Measurements from ENCODE around the gene CUL3. TPM values are rescaled to one million over a fixed set of nuclear protein-coding genes. Genes with fewer than 3 reads are reported as not detected.
"Not testable (repeated sequence)": the region's sequence is repeated elsewhere in the genome, so short reads cannot be mapped to it uniquely, and the experiment has no call there.

The CUL3 gene
- total RNA-seq, 2 experiments from 2014 or later: 50.6 to 155 TPM

DNA sequence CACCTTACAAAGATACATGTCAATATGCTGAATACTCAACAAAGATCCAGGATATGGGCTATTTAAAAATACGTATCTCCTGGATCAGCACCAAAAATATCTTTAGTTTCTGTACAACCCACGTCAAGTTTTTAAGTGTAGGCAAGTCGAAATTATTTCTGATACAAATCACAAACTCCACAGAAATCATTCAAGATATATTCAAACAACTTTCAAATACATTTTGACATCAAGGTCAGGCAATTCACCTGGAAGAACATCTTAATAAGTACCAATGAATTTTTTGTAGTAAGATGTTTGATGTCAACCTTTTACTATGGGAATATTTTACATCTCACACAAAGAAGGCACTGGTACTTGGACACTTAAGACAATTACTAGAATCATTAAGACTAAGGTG lies 86.2 kb downstream of the CUL3 start:
- intact Hi-C loops (cut with micrococcal nuclease; ENCODE audit: unreplicated experiment): no loop called here
- Histone ChIP-seq H2AFZ (ENCODE audit: low read length) (no peak overlapping the region), H3K27ac (ENCODE audit: low read depth, low read length, poor library complexity, severe bottlenecking) (no peak overlapping the region), H4K20me1 (ENCODE audit: insufficient read depth, low read length) (no peaks in the 10 kb centered on the region), H3K4me3 (ENCODE audit: low read depth, low read length, poor library complexity, severe bottlenecking) (no peak overlapping the region), H3K9me3 (ENCODE audit: low read length) (no peaks in the 10 kb centered on the region), H3K36me3 (ENCODE audit: insufficient read depth, low read length) (peaks cover 98% of the 10 kb centered on the region), H3K4me2 (ENCODE audit: low read length) (no peak overlapping the region), H3K79me2 (ENCODE audit: insufficient read depth, low read depth, low read length) (peaks cover 19% of the 10 kb centered on the region), H3K9me2 (ENCODE audit: insufficient read depth, low read length) (no peaks in the 10 kb centered on the region), H3K4me1 (ENCODE audit: insufficient read depth, low read length, poor library complexity, severe bottlenecking) (peaks cover 2% of the 10 kb centered on the region)
- POLR2A ChIA-PET: interaction anchor here (1.1 to 2.4 kb wide), 5 partner anchors 9 to 87 kb away, joined by 3 to 11 read pairs (median 6); partner anchors contain the start of gene CUL3
- no TSS peak for BruUV-seq (replicated peaks)
- no peak for DNase-seq (ENCODE audit: low spot score)
- CTCF ChIA-PET (ENCODE audit: unreplicated experiment): no interaction called here
- no peak for TF ChIP-seq EZH2phosphoT487 (IDR thresholded peaks at IDR 0.05; ENCODE audit: borderline replicate concordance, low read depth, low read length)
- TF ChIP-seq, protein P1, sequence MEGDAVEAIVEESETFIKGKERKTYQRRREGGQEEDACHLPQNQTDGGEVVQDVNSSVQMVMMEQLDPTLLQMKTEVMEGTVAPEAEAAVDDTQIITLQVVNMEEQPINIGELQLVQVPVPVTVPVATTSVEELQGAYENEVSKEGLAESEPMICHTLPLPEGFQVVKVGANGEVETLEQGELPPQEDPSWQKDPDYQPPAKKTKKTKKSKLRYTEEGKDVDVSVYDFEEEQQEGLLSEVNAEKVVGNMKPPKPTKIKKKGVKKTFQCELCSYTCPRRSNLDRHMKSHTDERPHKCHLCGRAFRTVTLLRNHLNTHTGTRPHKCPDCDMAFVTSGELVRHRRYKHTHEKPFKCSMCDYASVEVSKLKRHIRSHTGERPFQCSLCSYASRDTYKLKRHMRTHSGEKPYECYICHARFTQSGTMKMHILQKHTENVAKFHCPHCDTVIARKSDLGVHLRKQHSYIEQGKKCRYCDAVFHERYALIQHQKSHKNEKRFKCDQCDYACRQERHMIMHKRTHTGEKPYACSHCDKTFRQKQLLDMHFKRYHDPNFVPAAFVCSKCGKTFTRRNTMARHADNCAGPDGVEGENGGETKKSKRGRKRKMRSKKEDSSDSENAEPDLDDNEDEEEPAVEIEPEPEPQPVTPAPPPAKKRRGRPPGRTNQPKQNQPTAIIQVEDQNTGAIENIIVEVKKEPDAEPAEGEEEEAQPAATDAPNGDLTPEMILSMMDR (conservative IDR thresholded peaks at IDR 0.05; ENCODE audit: low read length): no peak

- H2AFZ ChIP-seq (ENCODE audit: low read length): no peak overlapping the region
- POLR2A ChIA-PET: interaction anchor here (0.9 to 1.9 kb wide), 7 partner anchors 13 to 93 kb away, joined by 3 to 14 read pairs (median 6); partner anchors contain the start of gene CUL3
- DNase-seq (ENCODE audit: low spot score): peak; percentile 45
- H3K36me3 ChIP-seq (ENCODE audit: insufficient read depth, low read length): peaks cover 83% of the 10 kb centered on the region
- intact Hi-C loops (cut with micrococcal nuclease; ENCODE audit: unreplicated experiment): loop anchor here (5.0 kb wide), 1 partner anchor 155 kb away; no protein-coding TSS in a partner anchor
- H4K20me1 ChIP-seq (ENCODE audit: insufficient read depth, low read length): no peaks in the 10 kb centered on the region
- peak overlapping the region; percentile 100 for H3K27ac ChIP-seq (ENCODE audit: low read depth, low read length, poor library complexity, severe bottlenecking)
- peaks cover 65% of the 10 kb centered on the region for H3K79me2 ChIP-seq (ENCODE audit: insufficient read depth, low read depth, low read length)
- H3K4me3 ChIP-seq (ENCODE audit: low read depth, low read length, poor library complexity, severe bottlenecking): peak overlapping the region; percentile 8
- no TSS peak for BruUV-seq (replicated peaks)
- CTCF ChIA-PET (ENCODE audit: unreplicated experiment): no interaction called here
- peaks cover 58% of the 10 kb centered on the region for H3K4me1 ChIP-seq (ENCODE audit: insufficient read depth, low read length, poor library complexity, severe bottlenecking)
- peaks cover 16% of the 10 kb centered on the region; the same call in 1 of the 2 replicates for H3K9me3 ChIP-seq (ENCODE audit: low read length)
- no peak for TF ChIP-seq EZH2phosphoT487 (IDR thresholded peaks at IDR 0.05; ENCODE audit: borderline replicate concordance, low read depth, low read length)
- TF ChIP-seq, protein P1 (conservative IDR thresholded peaks at IDR 0.05; ENCODE audit: low read length): no peak
- H3K4me2 ChIP-seq (ENCODE audit: low read length): peak overlapping the region; percentile 93
- no peaks in the 10 kb centered on the region for H3K9me2 ChIP-seq (ENCODE audit: insufficient read depth, low read length)
Observed at GRCh38 chr2:224492531-224492930, 92.6 kb downstream of the CUL3 start.

DNA sequence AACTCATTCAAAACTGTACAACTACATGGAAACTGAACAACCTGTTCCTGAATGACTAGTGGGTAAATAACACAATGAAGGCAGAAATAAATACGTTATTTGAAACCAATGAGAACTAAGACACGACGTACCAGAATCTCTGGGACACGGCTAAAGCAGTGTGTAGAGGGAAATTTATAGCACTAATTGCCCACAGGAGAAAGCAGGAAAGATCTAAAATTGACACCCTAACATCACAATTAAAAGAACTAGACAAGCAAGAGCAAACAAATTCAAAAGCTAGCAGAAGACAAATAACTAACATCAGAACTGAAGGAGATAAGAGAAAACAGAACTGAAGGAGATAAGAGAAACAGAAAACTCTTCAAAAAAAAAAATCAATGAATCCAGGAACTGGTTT lies 97.2 kb downstream of the CUL3 start:
- Histone ChIP-seq H3K4me1 (ENCODE audit: insufficient read depth, low read length, poor library complexity, severe bottlenecking) (peaks cover 57% of the 10 kb centered on the region), H3K9me3 (ENCODE audit: low read length) (peaks cover 17% of the 10 kb centered on the region; the same call in 1 of the 2 replicates), H3K79me2 (ENCODE audit: insufficient read depth, low read depth, low read length) (peaks cover 64% of the 10 kb centered on the region), H3K36me3 (ENCODE audit: insufficient read depth, low read length) (peaks cover 79% of the 10 kb centered on the region)
- H2AFZ ChIP-seq (ENCODE audit: low read length); DNase-seq (ENCODE audit: low spot score); H3K4me2 ChIP-seq (ENCODE audit: low read length); H3K9me2 ChIP-seq (ENCODE audit: insufficient read depth, low read length); H3K27ac ChIP-seq (ENCODE audit: low read depth, low read length, poor library complexity, severe bottlenecking); H3K4me3 ChIP-seq (ENCODE audit: low read depth, low read length, poor library complexity, severe bottlenecking); CTCF ChIA-PET (ENCODE audit: unreplicated experiment); BruUV-seq (replicated peaks); H4K20me1 ChIP-seq (ENCODE audit: insufficient read depth, low read length); intact Hi-C loops (cut with micrococcal nuclease; ENCODE audit: unreplicated experiment): not testable (repeated sequence)
- POLR2A ChIA-PET: interaction anchor here (1.0 kb wide), 1 partner anchor 98 kb away, joined by 4 read pairs; the partner anchor contains the start of gene CUL3

DNA sequence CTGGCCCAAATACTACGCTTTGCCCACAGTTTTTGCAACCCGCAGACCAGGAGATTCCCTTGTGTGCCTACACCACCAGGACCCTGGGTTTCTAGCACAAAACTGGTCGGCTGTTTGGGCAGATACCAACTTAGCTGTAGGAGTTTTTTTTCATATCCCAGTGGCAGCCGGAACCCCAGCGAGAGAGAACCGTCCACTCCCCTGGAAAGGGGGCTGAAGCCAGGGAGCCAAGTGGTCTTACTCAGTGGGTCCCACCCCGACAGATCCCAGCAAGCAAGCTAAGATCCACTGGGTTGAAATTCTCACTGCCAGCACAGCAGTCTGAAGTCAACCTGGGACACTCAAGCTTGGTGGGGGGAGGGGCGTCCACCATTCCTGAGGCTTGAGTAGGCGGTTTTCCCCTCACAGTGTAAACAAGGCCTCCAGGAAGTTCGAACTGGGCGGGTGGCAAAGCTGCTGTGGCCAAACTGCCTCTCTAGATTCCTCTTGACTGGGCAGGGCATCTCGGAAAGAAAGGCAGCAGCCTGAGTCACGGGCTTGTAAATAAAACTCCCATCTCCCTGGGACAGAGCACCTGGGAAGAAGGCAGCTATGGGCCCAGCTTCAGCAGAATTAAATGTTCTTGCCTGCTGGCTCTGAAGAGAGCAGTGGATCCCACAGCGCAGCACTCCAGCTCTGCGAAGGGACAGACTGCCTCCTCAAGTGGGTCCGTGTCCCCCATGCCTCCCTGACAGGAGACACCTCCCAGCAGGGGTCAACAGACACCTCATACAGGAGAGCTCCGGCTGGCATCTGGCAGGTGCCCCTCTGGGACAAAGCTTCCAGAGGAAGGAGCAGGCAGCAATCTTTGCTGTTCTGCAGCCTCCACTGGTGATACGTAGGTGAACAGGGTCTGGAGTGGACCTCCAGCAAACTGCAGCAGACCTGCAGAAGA lies 99.8 kb downstream of the CUL3 start:
- H4K20me1 ChIP-seq (ENCODE audit: insufficient read depth, low read length); intact Hi-C loops (cut with micrococcal nuclease; ENCODE audit: unreplicated experiment); CTCF ChIA-PET (ENCODE audit: unreplicated experiment); H3K27ac ChIP-seq (ENCODE audit: low read depth, low read length, poor library complexity, severe bottlenecking); H3K4me2 ChIP-seq (ENCODE audit: low read length); DNase-seq (ENCODE audit: low spot score); H3K9me2 ChIP-seq (ENCODE audit: insufficient read depth, low read length); H2AFZ ChIP-seq (ENCODE audit: low read length); BruUV-seq (replicated peaks); H3K4me3 ChIP-seq (ENCODE audit: low read depth, low read length, poor library complexity, severe bottlenecking): not testable (repeated sequence)
- POLR2A ChIA-PET: interaction anchor here (0.6 to 1.2 kb wide), 2 partner anchors 110 to 425 kb away, joined by 3 read pairs; no protein-coding TSS in a partner anchor
- Histone ChIP-seq H3K4me1 (ENCODE audit: insufficient read depth, low read length, poor library complexity, severe bottlenecking) (peaks cover 36% of the 10 kb centered on the region), H3K36me3 (ENCODE audit: insufficient read depth, low read length) (peaks cover 85% of the 10 kb centered on the region), H3K79me2 (ENCODE audit: insufficient read depth, low read depth, low read length) (peaks cover 62% of the 10 kb centered on the region), H3K9me3 (ENCODE audit: low read length) (peaks cover 17% of the 10 kb centered on the region; the same call in 1 of the 2 replicates)
